GM23338 (cell line): ENCODE results near the gene MICAL2. TPM values are rescaled to one million over a fixed set of nuclear protein-coding genes. Genes with fewer than 3 reads are reported as not detected.

Experiments used
- ATAC-seq: fragments of 200-7000 bp; cut with Tn5 transposase; 3 replicates; pipeline ENCODE4 v1.9.1; 2020
- DNase-seq: peaks from one replicate; pipeline ENCODE4 v3.0.0-alpha.2; 2015; ENCODE audit warnings: low spot score
- H2AFZ ChIP-seq: fragments of 200-600 bp; sonication (generic); 2 replicates; pipeline ENCODE4 v1.8.0; 2016; ENCODE audit warnings: antibody characterized with exemption, mild to moderate bottlenecking, moderate library complexity
- H3F3A ChIP-seq: fragments of 200-600 bp; sonication (generic); replicated peaks from 2 replicates; pipeline ENCODE4 v1.8.0; 2017; ENCODE audit warnings: antibody characterized with exemption, mixed run types, low read depth
- H3K27ac ChIP-seq: fragments of 200-600 bp; sonication (generic); 2 replicates; pipeline ENCODE4 v1.6.1; 2016; ENCODE audit warnings: low read depth
- H3K27me3 ChIP-seq: fragments of 200-600 bp; sonication (generic); 2 replicates; pipeline ENCODE4 v1.8.0; 2016; ENCODE audit warnings: mild to moderate bottlenecking, mixed run types, moderate library complexity; ENCODE audit not compliant: insufficient read depth
- H3K36me3 ChIP-seq: fragments of 200-600 bp; sonication (generic); 2 replicates; pipeline ENCODE4 v1.8.0; 2016; ENCODE audit warnings: mild to moderate bottlenecking; ENCODE audit not compliant: insufficient read depth
- H3K4me1 ChIP-seq: fragments of 200-600 bp; sonication (generic); 2 replicates; pipeline ENCODE4 v1.8.0; 2016; ENCODE audit warnings: mild to moderate bottlenecking, moderate library complexity; ENCODE audit not compliant: insufficient read depth
- H3K4me2 ChIP-seq: fragments of 200-600 bp; sonication (generic); 2 replicates; pipeline ENCODE4 v1.7.1; 2017; ENCODE audit warnings: mixed run types
- H3K4me3 ChIP-seq: fragments of 200-600 bp; sonication (generic); 2 replicates; pipeline ENCODE4 v1.6.1; 2016; ENCODE audit warnings: mixed run types
- H3K79me2 ChIP-seq: fragments of 200-600 bp; sonication (generic); replicated peaks from 2 replicates; pipeline ENCODE4 v1.8.0; 2017; ENCODE audit warnings: mild to moderate bottlenecking; ENCODE audit not compliant: insufficient read depth
- H3K9me2 ChIP-seq: fragments of 200-600 bp; sonication (generic); 2 replicates; pipeline ENCODE4 v1.8.0; 2017; ENCODE audit not compliant: insufficient read depth
- H4K20me1 ChIP-seq: fragments of 200-600 bp; sonication (generic); replicated peaks from 2 replicates; pipeline ENCODE4 v1.8.0; 2017; ENCODE audit warnings: mild to moderate bottlenecking; ENCODE audit not compliant: insufficient read depth
- H3K27ac Mint-ChIP-seq: 2 replicates; pipeline ENCODE4 v1.8.0; 2020; ENCODE audit warnings: inconsistent platforms, mild to moderate bottlenecking, moderate library complexity, mixed read lengths
- H3K27me3 Mint-ChIP-seq: 3 replicates; pipeline ENCODE4 v1.8.0; 2022; ENCODE audit warnings: low read depth, mild to moderate bottlenecking, moderate library complexity, mixed read lengths, inconsistent platforms; ENCODE audit not compliant: insufficient read depth, poor library complexity
- H3K36me3 Mint-ChIP-seq: 3 replicates; pipeline ENCODE4 v1.8.0; 2021; ENCODE audit warnings: low read depth, mild to moderate bottlenecking, inconsistent platforms, moderate library complexity, mixed read lengths
- H3K4me1 Mint-ChIP-seq: 3 replicates; pipeline ENCODE4 v1.8.0; 2020; ENCODE audit warnings: mild to moderate bottlenecking, inconsistent platforms, mixed read lengths
- H3K4me3 Mint-ChIP-seq: 3 replicates; pipeline ENCODE4 v1.8.0; 2021; ENCODE audit warnings: moderate library complexity, mild to moderate bottlenecking, inconsistent platforms, mixed read lengths
- H3K9me3 Mint-ChIP-seq: 3 replicates; pipeline ENCODE4 v1.8.0; 2020; ENCODE audit warnings: moderate library complexity, mild to moderate bottlenecking, inconsistent platforms, mixed read lengths
- CREB1 ChIP-seq: fragments of 250-450 bp; sonication (Bioruptor Pico); IDR thresholded peaks from 2 replicates; pipeline ENCODE4 v1.5.0; 2020; ENCODE audit warnings: low read depth, mild to moderate bottlenecking, moderate library complexity
- EZH2phosphoT487 ChIP-seq: fragments of 200-600 bp; sonication (generic); IDR thresholded peaks from one replicate; pipeline ENCODE4 v1.8.1; 2018; ENCODE audit warnings: antibody characterized with exemption; ENCODE audit not compliant: unreplicated experiment
- JUNB ChIP-seq: IDR thresholded peaks from one replicate; pipeline ENCODE4 v1.6.1; 2016; ENCODE audit warnings: antibody characterized with exemption; ENCODE audit not compliant: unreplicated experiment
- NANOG ChIP-seq: IDR thresholded peaks from 2 replicates; pipeline ENCODE4 v1.6.1; 2016; ENCODE audit warnings: antibody characterized with exemption, borderline replicate concordance
- POLR2AphosphoS5 ChIP-seq: IDR thresholded peaks from 2 replicates; pipeline ENCODE4 v1.6.1; 2016; ENCODE audit warnings: antibody characterized with exemption, low read depth
- STAT1 ChIP-seq: IDR thresholded peaks from one replicate; pipeline ENCODE4 v1.6.1; 2016; ENCODE audit warnings: antibody characterized with exemption; ENCODE audit not compliant: unreplicated experiment
- ZNF114 ChIP-seq: fragments of 250-450 bp; sonication (Bioruptor Pico); IDR thresholded peaks from 2 replicates; pipeline ENCODE4 v1.5.0; 2020; ENCODE audit warnings: mild to moderate bottlenecking, moderate library complexity
- ZNF331 ChIP-seq: fragments of 250-450 bp; sonication (Bioruptor Pico); IDR thresholded peaks from 2 replicates; pipeline ENCODE4 v1.5.0; 2020; ENCODE audit warnings: low read depth, mild to moderate bottlenecking, moderate library complexity
- polyA plus RNA-seq: library from polyadenylated mRNA; unstranded; fragments of >200 nt; fragmentation: Nextera tagmentation; extraction: Ambion mirVana; gene quantifications from 2 replicates; pipeline ENCODE4 v1.2.1, GENCODE V29; 2016
- total RNA-seq: library from RNA; depleted of rRNA; stranded (reverse); fragments of >200 nt; shearing (Covaris generic); gene quantifications from 2 replicates; pipeline ENCODE4 v1.2.3, GENCODE V29; 2014
- TF ChIP-seq, protein P1 (sequence below): IDR thresholded peaks from one replicate; pipeline ENCODE4 v1.6.1; 2018; ENCODE audit warnings: antibody characterized with exemption; ENCODE audit not compliant: unreplicated experiment
- TF ChIP-seq, protein P2 (sequence below), 2 experiments: fragments of 200-600 bp in 1 of 2; sonication (generic) in 1 of 2; conservative IDR thresholded peaks; 2 replicates each; pipeline versions ENCODE4 v1.5.1 to v1.6.1; 2016 to 2017; ENCODE audit warnings: antibody characterized with exemption in 2 of 2, low read depth in 2 of 2, mild to moderate bottlenecking in 2 of 2, moderate library complexity in 1 of 2
- TF ChIP-seq, protein P3 (sequence below): IDR thresholded peaks from 2 replicates; pipeline ENCODE4 v1.6.1; 2016; ENCODE audit warnings: antibody characterized with exemption

MICAL2 gene
- total and polyA plus RNA-seq, 2 experiments from 2014 or later = 0.66 to 1.4 TPM

DNA sequence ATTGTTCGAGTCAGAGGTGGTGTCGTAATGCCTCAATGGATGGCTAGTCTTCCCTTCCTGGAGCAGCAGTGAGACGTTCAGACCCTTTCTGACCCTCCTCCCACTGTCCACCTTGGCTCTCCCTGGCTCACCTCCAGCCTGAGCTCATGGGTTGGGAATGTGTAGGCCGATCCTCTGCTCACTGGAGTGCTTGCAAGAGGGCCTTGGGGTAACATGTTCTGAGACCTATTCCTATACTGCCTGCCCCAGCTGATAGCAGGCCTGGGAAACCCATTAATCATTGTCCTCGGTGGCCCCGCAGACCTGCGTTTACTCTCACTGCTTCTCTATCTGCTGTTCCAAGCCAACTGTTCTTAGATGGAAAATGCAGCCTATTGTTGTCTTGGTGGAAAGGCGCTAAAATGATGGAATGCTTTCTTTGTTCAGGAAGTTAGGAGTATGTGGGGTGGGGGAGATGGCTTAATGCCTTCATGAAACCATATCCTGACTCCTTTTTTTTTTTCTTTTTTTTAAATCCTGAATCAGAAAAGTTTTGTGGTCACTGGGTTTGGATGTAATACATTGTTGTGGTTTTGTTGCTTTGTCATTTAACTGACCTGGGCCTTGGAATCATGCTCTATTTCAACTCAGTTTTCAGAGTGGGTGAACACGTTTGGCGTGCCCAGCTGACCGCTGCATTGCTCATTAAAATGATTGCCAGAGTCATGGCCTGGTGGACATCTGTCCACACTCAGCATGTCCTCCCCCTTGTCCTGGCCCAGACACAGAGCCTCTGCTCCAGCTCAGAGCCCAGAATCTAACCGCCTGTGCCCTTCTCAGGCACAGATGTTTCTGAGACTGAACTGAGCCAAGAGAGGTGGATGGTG, 72.5 kb downstream of the MICAL2 start:
- Histone ChIP-seq H3F3A (no peaks in the 10 kb centered on the region), H2AFZ (peak overlapping the region; percentile 69; the same call in 1 of the 2 replicates), H3K27ac (no peak overlapping the region), H3K79me2 (no peaks in the 10 kb centered on the region), H3K9me2 (no peaks in the 10 kb centered on the region), H3K27me3 (no peaks in the 10 kb centered on the region), H3K4me3 (no peak overlapping the region), H4K20me1 (no peaks in the 10 kb centered on the region), H3K4me2 (no peak overlapping the region), H3K4me1 (no peaks in the 10 kb centered on the region), H3K36me3 (no peaks in the 10 kb centered on the region)
- TF ChIP-seq JUNB (no peak), EZH2phosphoT487 (no peak), ZNF114 (CRISPR knock-in tag) (no peak), STAT1 (no peak), ZNF331 (CRISPR knock-in tag) (no peak), NANOG (no peak)
- TF ChIP-seq, protein P1, sequence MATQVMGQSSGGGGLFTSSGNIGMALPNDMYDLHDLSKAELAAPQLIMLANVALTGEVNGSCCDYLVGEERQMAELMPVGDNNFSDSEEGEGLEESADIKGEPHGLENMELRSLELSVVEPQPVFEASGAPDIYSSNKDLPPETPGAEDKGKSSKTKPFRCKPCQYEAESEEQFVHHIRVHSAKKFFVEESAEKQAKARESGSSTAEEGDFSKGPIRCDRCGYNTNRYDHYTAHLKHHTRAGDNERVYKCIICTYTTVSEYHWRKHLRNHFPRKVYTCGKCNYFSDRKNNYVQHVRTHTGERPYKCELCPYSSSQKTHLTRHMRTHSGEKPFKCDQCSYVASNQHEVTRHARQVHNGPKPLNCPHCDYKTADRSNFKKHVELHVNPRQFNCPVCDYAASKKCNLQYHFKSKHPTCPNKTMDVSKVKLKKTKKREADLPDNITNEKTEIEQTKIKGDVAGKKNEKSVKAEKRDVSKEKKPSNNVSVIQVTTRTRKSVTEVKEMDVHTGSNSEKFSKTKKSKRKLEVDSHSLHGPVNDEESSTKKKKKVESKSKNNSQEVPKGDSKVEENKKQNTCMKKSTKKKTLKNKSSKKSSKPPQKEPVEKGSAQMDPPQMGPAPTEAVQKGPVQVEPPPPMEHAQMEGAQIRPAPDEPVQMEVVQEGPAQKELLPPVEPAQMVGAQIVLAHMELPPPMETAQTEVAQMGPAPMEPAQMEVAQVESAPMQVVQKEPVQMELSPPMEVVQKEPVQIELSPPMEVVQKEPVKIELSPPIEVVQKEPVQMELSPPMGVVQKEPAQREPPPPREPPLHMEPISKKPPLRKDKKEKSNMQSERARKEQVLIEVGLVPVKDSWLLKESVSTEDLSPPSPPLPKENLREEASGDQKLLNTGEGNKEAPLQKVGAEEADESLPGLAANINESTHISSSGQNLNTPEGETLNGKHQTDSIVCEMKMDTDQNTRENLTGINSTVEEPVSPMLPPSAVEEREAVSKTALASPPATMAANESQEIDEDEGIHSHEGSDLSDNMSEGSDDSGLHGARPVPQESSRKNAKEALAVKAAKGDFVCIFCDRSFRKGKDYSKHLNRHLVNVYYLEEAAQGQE = no peak
- no peak overlapping the region for H3K27ac Mint-ChIP-seq
- H3K36me3 Mint-ChIP-seq = no peaks in the 10 kb centered on the region
- no peaks in the 10 kb centered on the region for H3K9me3 Mint-ChIP-seq
- DNase-seq (no peak), ATAC-seq (no peak; the same call in 1 of the 3 replicates)
- H3K4me1 Mint-ChIP-seq = peaks cover 6% of the 10 kb centered on the region; the same call in 2 of the 3 replicates
- no peak overlapping the region for H3K4me3 Mint-ChIP-seq
- peaks cover 10% of the 10 kb centered on the region for H3K27me3 Mint-ChIP-seq

DNA sequence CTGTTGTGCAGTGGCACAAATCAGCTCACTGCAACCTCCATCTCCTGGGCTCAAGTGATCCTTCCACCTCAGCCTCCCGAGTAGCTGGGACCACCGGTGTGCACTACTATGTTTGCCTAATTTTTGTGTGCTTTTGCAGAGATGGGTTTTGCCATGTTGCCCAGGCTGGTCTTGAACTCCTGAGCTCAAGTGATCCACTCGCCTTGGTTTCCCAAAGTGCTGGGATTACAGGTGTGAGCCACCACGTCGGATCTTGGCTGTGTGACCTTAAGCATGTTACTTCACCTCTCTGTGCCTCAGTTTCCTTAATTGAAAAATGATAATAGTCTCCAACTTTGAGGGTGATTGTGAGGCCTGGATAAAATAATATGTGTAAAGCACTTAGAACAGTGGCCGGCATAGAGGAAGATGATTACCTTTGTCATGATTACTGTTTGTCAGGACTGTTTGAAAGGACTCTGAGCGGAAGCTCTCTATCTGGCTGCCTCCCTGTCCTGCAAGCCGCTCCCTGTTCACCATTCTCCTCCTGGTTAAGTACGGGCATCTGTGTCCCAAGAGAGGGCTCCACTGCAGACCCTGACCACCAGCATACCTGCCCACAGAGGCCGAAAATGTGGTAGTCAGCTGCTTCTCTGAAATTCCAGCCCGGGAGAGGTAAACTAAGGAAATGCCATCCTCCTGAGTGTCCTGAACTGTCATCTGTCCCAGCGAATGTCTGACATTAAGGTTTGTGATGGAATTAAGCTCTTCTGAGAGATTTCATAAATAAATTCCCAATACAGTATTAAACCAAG, 73.6 kb downstream of the MICAL2 start:
- H3K4me1 ChIP-seq = no peaks in the 10 kb centered on the region
- Mint-ChIP-seq H3K36me3 (no peaks in the 10 kb centered on the region), H3K4me1 (peaks cover 2% of the 10 kb centered on the region; the same call in 2 of the 3 replicates), H3K9me3 (no peaks in the 10 kb centered on the region), H3K4me3 (no peak overlapping the region), H3K27ac (no peak overlapping the region), H3K27me3 (peaks cover 8% of the 10 kb centered on the region)
- H3K79me2 ChIP-seq = no peaks in the 10 kb centered on the region
- H3K4me3 ChIP-seq = no peak overlapping the region
- H3K9me2 ChIP-seq = no peaks in the 10 kb centered on the region
- no peaks in the 10 kb centered on the region for H3F3A ChIP-seq
- no peaks in the 10 kb centered on the region for H4K20me1 ChIP-seq
- no peak overlapping the region for H2AFZ ChIP-seq
- H3K27me3 ChIP-seq = no peaks in the 10 kb centered on the region
- H3K4me2 ChIP-seq = no peak overlapping the region
- no peak overlapping the region for H3K27ac ChIP-seq
- no peaks in the 10 kb centered on the region for H3K36me3 ChIP-seq
- no peak for ATAC-seq
- no peak for DNase-seq
- TF ChIP-seq, protein P2, sequence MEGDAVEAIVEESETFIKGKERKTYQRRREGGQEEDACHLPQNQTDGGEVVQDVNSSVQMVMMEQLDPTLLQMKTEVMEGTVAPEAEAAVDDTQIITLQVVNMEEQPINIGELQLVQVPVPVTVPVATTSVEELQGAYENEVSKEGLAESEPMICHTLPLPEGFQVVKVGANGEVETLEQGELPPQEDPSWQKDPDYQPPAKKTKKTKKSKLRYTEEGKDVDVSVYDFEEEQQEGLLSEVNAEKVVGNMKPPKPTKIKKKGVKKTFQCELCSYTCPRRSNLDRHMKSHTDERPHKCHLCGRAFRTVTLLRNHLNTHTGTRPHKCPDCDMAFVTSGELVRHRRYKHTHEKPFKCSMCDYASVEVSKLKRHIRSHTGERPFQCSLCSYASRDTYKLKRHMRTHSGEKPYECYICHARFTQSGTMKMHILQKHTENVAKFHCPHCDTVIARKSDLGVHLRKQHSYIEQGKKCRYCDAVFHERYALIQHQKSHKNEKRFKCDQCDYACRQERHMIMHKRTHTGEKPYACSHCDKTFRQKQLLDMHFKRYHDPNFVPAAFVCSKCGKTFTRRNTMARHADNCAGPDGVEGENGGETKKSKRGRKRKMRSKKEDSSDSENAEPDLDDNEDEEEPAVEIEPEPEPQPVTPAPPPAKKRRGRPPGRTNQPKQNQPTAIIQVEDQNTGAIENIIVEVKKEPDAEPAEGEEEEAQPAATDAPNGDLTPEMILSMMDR (conservative IDR thresholded peaks at IDR 0.05; ENCODE audit: low read depth in 2 of 2) = no peak
- TF ChIP-seq EZH2phosphoT487 (no peak), CREB1 (CRISPR knock-in tag) (no peak), POLR2AphosphoS5 (no peak), ZNF331 (CRISPR knock-in tag) (no peak), JUNB (no peak), ZNF114 (CRISPR knock-in tag) (no peak)
- TF ChIP-seq, protein P1 = no peak
- TF ChIP-seq, protein P3, sequence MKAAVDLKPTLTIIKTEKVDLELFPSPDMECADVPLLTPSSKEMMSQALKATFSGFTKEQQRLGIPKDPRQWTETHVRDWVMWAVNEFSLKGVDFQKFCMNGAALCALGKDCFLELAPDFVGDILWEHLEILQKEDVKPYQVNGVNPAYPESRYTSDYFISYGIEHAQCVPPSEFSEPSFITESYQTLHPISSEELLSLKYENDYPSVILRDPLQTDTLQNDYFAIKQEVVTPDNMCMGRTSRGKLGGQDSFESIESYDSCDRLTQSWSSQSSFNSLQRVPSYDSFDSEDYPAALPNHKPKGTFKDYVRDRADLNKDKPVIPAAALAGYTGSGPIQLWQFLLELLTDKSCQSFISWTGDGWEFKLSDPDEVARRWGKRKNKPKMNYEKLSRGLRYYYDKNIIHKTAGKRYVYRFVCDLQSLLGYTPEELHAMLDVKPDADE = no peak
